Measurements from ENCODE around the gene CEBPA. TPM values are rescaled to one million over a fixed set of nuclear protein-coding genes. Genes with fewer than 3 reads are reported as not detected.

Gene CEBPA
- total and polyA plus RNA-seq, 2 donors (not counting 1 experiment from before 2014, with no cell fraction given), result 1.7 to 2.6 TPM

- Mint-ChIP-seq H3K4me3 (no peak overlapping the region), H3K27me3 (peaks cover 30% of the 10 kb centered on the region), H3K27ac (no peak overlapping the region), H3K4me1 (peaks cover 2% of the 10 kb centered on the region), H3K9me3 (ENCODE audit: insufficient read depth) (peaks cover 9% of the 10 kb centered on the region)
- H3K9ac ChIP-seq (ENCODE audit: low read length), result no peak overlapping the region
- H3K9me3 ChIP-seq (ENCODE audit: control extremely low read depth in 1 of 3, control insufficient read depth in 2 of 3, insufficient read depth in 1 of 3, low read length in 2 of 3), result peaks cover 0 to 24% (median 20%) of the 10 kb centered on the region in 3 donors
- no peak overlapping the region for H3K27ac ChIP-seq (ENCODE audit: low read length in 2 of 2)
- H3K27me3 ChIP-seq (replicated peaks in 1 of 4; ENCODE audit: control extremely low read depth in 1 of 4, control insufficient read depth in 3 of 4, insufficient read depth in 4 of 4, low read length in 3 of 4), result peaks cover 0 to 11% (median 3%) of the 10 kb centered on the region in 4 experiments
- no peaks in the 10 kb centered on the region for H4K20me1 ChIP-seq (ENCODE audit: control insufficient read depth, insufficient read depth, low read length, poor library complexity, severe bottlenecking)
- no peaks in the 10 kb centered on the region for H3K4me1 ChIP-seq (ENCODE audit: control insufficient read depth in 2 of 2, insufficient read depth in 2 of 2, low read length in 2 of 2)
- H2AFZ ChIP-seq (ENCODE audit: insufficient read depth, low read depth, low read length, poor library complexity, severe bottlenecking), result no peak overlapping the region
- H3K4me3 ChIP-seq (ENCODE audit: control extremely low read depth in 1 of 5, extremely low read depth in 1 of 5, insufficient read depth in 1 of 5, low read depth in 2 of 5, low read length in 4 of 5), result no peak overlapping the region
- TF ChIP-seq EZH2 (IDR thresholded peaks at IDR 0.05; ENCODE audit: borderline replicate concordance, insufficient read depth, low read depth, low read length, poor library complexity, severe bottlenecking), result no peak
- no peak for TF ChIP-seq CTCF (IDR thresholded peaks at IDR 0.05)
- POLR2A ChIA-PET, result no interaction called here
- no peaks in the 10 kb centered on the region for H3K36me3 ChIP-seq (replicated peaks in 1 of 2; ENCODE audit: control extremely low read depth in 1 of 2, control insufficient read depth in 1 of 2, extremely low read depth in 1 of 2, insufficient read depth in 2 of 2, low read length in 1 of 2)
- CTCF ChIA-PET, result no interaction called here
- no peak for DNase-seq
- no peak for ATAC-seq (ENCODE audit: low read depth)
- H3K79me2 ChIP-seq (ENCODE audit: control insufficient read depth, insufficient read depth, low read length), result no peaks in the 10 kb centered on the region
- intact Hi-C loops (cut with micrococcal nuclease), result no loop called here
- 94% methylated on average over 8 of the region's 9 CpGs for WGBS (ENCODE audit: insufficient coverage)
- no peak overlapping the region for H3K4me2 ChIP-seq (replicated peaks; ENCODE audit: low read depth, low read length, poor library complexity, severe bottlenecking)
Observed at GRCh38 chr19:33285441-33285927, 16.9 kb downstream of the CEBPA start.

- Mint-ChIP-seq H3K4me1 (peaks cover 5% of the 10 kb centered on the region), H3K27me3 (peaks cover 33% of the 10 kb centered on the region), H3K4me3 (no peak overlapping the region), H3K27ac (no peak overlapping the region), H3K9me3 (ENCODE audit: insufficient read depth) (peaks cover 9% of the 10 kb centered on the region)
- ChIA-PET CTCF (no interaction called here), POLR2A (no interaction called here)
- H3K4me2 ChIP-seq (replicated peaks; ENCODE audit: low read depth, low read length, poor library complexity, severe bottlenecking), result no peak overlapping the region
- intact Hi-C loops (cut with micrococcal nuclease), result no loop called here
- no peak for ATAC-seq (ENCODE audit: low read depth)
- DNase-seq, result no peak
- H4K20me1 ChIP-seq (ENCODE audit: control insufficient read depth, insufficient read depth, low read length, poor library complexity, severe bottlenecking), result no peaks in the 10 kb centered on the region
- WGBS (ENCODE audit: insufficient coverage), result 83% methylated on average over 4 of the region's 7 CpGs
- H2AFZ ChIP-seq (ENCODE audit: insufficient read depth, low read depth, low read length, poor library complexity, severe bottlenecking), result no peak overlapping the region
- no peaks in the 10 kb centered on the region for H3K79me2 ChIP-seq (ENCODE audit: control insufficient read depth, insufficient read depth, low read length)
- H3K4me3 ChIP-seq (ENCODE audit: control extremely low read depth in 1 of 5, extremely low read depth in 1 of 5, insufficient read depth in 1 of 5, low read depth in 2 of 5, low read length in 4 of 5), result no peak overlapping the region
- H3K4me1 ChIP-seq (ENCODE audit: control insufficient read depth in 2 of 2, insufficient read depth in 2 of 2, low read length in 2 of 2), result no peaks in the 10 kb centered on the region
- peaks cover 0 to 11% (median 3%) of the 10 kb centered on the region in 4 experiments for H3K27me3 ChIP-seq (replicated peaks in 1 of 4; ENCODE audit: control extremely low read depth in 1 of 4, control insufficient read depth in 3 of 4, insufficient read depth in 4 of 4, low read length in 3 of 4)
- TF ChIP-seq CTCF (IDR thresholded peaks at IDR 0.05) (no peak), EZH2 (IDR thresholded peaks at IDR 0.05; ENCODE audit: borderline replicate concordance, insufficient read depth, low read depth, low read length, poor library complexity, severe bottlenecking) (no peak)
- no peaks in the 10 kb centered on the region for H3K36me3 ChIP-seq (replicated peaks in 1 of 2; ENCODE audit: control extremely low read depth in 1 of 2, control insufficient read depth in 1 of 2, extremely low read depth in 1 of 2, insufficient read depth in 2 of 2, low read length in 1 of 2)
- no peak overlapping the region for H3K27ac ChIP-seq (ENCODE audit: low read length in 2 of 2)
- peaks cover 0 to 18% (median 17%) of the 10 kb centered on the region in 3 donors for H3K9me3 ChIP-seq (ENCODE audit: control extremely low read depth in 1 of 3, control insufficient read depth in 2 of 3, insufficient read depth in 1 of 3, low read length in 2 of 3)
- H3K9ac ChIP-seq (ENCODE audit: low read length), result no peak overlapping the region
Observed at GRCh38 chr19:33284756-33285155, 17.6 kb downstream of the CEBPA start.

All from B cell (primary cell).